ENCODE data around the gene ARHGAP24. TPM values are rescaled to one million over a fixed set of nuclear protein-coding genes. Genes with fewer than 3 reads are reported as not detected.

ARHGAP24 gene
- total RNA-seq, 2 experiments from 2014 or later = 0.30 to 0.53 TPM

DNA sequence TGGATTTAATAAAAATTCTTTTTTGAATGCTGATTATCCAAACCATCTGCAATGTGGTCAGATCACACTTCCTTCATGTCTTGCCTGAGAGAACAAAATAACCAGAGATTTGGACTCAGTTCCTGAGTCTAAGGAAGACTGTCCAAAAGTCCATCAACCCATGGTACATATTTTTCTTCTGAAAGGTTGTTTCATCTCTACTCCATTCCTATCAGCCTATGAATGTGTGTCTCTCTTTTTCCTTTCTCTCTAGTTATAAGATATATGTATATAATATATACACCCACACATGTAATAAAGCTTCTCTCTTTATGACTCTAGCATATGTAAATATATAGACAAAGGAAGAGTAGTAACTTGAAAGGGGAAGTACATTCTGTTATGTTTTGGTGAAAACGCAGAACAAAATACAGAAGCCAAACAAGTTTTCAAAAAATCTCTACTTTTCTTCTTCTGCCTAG, 226.9 kb downstream of the ARHGAP24 start:
- no peaks in the 10 kb centered on the region for H3K36me3 ChIP-seq (ENCODE audit: insufficient read depth, low read length)
- ATAC-seq (ENCODE audit: poor library complexity) (no peak), DNase-seq (peak in 3 of 14 experiments; percentile 4 to 13 (median 11))
- ChIA-PET POLR2A (no interaction called here), CTCF (no interaction called here)
- no peak overlapping the region for H3K27ac ChIP-seq (ENCODE audit: low read depth in 1 of 2, low read length in 2 of 2)
- Mint-ChIP-seq H3K27ac (no peak overlapping the region), H3K4me1 (ENCODE audit: low read depth) (no peaks in the 10 kb centered on the region), H3K27me3 (no peaks in the 10 kb centered on the region), H3K9me3 (peaks cover 3% of the 10 kb centered on the region), H3K4me3 (no peak overlapping the region), H3K36me3 (ENCODE audit: low read depth) (no peaks in the 10 kb centered on the region)
- TF ChIP-seq, protein P1, sequence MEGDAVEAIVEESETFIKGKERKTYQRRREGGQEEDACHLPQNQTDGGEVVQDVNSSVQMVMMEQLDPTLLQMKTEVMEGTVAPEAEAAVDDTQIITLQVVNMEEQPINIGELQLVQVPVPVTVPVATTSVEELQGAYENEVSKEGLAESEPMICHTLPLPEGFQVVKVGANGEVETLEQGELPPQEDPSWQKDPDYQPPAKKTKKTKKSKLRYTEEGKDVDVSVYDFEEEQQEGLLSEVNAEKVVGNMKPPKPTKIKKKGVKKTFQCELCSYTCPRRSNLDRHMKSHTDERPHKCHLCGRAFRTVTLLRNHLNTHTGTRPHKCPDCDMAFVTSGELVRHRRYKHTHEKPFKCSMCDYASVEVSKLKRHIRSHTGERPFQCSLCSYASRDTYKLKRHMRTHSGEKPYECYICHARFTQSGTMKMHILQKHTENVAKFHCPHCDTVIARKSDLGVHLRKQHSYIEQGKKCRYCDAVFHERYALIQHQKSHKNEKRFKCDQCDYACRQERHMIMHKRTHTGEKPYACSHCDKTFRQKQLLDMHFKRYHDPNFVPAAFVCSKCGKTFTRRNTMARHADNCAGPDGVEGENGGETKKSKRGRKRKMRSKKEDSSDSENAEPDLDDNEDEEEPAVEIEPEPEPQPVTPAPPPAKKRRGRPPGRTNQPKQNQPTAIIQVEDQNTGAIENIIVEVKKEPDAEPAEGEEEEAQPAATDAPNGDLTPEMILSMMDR (IDR thresholded peaks at IDR 0.05) = no peak
- intact Hi-C loops (cut with DNase I, micrococcal nuclease) = no loop called here
- no peaks in the 10 kb centered on the region for H3K9me3 ChIP-seq (ENCODE audit: control insufficient read depth in 1 of 2, insufficient read depth in 1 of 2, low read length in 2 of 2)
- H3K4me3 ChIP-seq (ENCODE audit: low read length) = no peak overlapping the region
- H3K4me1 ChIP-seq (ENCODE audit: insufficient read depth, low read length) = no peaks in the 10 kb centered on the region
- no peaks in the 10 kb centered on the region for H3K27me3 ChIP-seq (ENCODE audit: control insufficient read depth in 1 of 2, insufficient read depth in 2 of 2, low read length in 2 of 2)

DNA sequence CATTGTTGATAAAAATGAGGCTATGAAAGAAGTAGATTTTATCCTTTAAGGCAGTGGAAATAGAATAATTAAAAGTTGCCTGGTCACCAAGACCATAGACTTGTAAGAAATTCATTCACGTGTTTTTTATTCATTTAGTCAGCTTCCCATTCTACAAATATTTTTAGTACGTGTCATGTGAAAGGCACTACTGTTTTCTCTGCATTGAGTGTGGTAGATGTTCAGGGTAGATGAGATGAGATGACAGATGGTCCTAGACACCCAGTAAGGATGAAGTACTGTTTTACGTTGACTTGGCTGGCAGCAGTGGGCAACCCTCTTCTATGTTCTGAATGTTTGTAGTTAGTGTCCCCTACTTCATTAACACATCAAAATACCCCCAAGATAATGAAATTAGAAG, 228.1 kb downstream of the ARHGAP24 start:
- Mint-ChIP-seq H3K27ac (no peak overlapping the region), H3K4me1 (ENCODE audit: low read depth) (no peaks in the 10 kb centered on the region), H3K9me3 (peaks cover 2% of the 10 kb centered on the region), H3K27me3 (no peaks in the 10 kb centered on the region), H3K4me3 (no peak overlapping the region), H3K36me3 (ENCODE audit: low read depth) (no peaks in the 10 kb centered on the region)
- no peaks in the 10 kb centered on the region for H3K9me3 ChIP-seq (ENCODE audit: control insufficient read depth in 1 of 2, insufficient read depth in 1 of 2, low read length in 2 of 2)
- TF ChIP-seq, protein P1 (IDR thresholded peaks at IDR 0.05) = no peak
- no peak overlapping the region for H3K27ac ChIP-seq (ENCODE audit: low read depth in 1 of 2, low read length in 2 of 2)
- ATAC-seq (ENCODE audit: poor library complexity) (no peak), DNase-seq (no peak)
- POLR2A ChIA-PET = no interaction called here
- CTCF ChIA-PET = no interaction called here
- intact Hi-C loops (cut with DNase I, micrococcal nuclease) = no loop called here
- no peaks in the 10 kb centered on the region for H3K4me1 ChIP-seq (ENCODE audit: insufficient read depth, low read length)
- no peaks in the 10 kb centered on the region for H3K36me3 ChIP-seq (ENCODE audit: insufficient read depth, low read length)
- no peaks in the 10 kb centered on the region for H3K27me3 ChIP-seq (ENCODE audit: control insufficient read depth in 1 of 2, insufficient read depth in 2 of 2, low read length in 2 of 2)
- H3K4me3 ChIP-seq (ENCODE audit: low read length) = no peak overlapping the region

DNA sequence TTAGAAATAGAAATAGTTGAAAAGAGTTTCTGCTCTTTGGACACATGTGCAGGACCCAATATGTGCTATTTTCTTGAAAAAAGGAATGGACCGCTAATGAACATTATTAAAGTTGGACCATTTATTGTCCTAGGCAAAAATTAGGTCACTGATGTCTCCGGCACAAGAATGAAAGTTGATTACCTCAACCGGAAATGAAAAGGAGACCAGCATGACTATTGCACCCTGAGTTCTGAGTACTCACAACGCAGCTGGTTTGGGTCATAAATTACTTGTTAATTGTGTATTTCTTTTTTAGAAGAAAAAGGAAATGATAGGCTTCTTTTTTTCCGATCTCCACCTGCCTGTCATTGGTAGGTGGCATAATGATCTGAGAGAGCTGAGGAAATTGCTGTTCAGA, 232.7 kb downstream of the ARHGAP24 start:
- Histone ChIP-seq H3K9me3 (ENCODE audit: control insufficient read depth in 1 of 2, insufficient read depth in 1 of 2, low read length in 2 of 2) (no peaks in the 10 kb centered on the region), H3K27ac (ENCODE audit: low read depth in 1 of 2, low read length in 2 of 2) (no peak overlapping the region), H3K4me3 (ENCODE audit: low read length) (no peak overlapping the region), H3K36me3 (ENCODE audit: insufficient read depth, low read length) (no peaks in the 10 kb centered on the region), H3K4me1 (ENCODE audit: insufficient read depth, low read length) (no peaks in the 10 kb centered on the region), H3K27me3 (ENCODE audit: control insufficient read depth in 1 of 2, insufficient read depth in 2 of 2, low read length in 2 of 2) (no peaks in the 10 kb centered on the region)
- Mint-ChIP-seq H3K36me3 (ENCODE audit: low read depth) (no peaks in the 10 kb centered on the region), H3K4me1 (ENCODE audit: low read depth) (no peaks in the 10 kb centered on the region), H3K27me3 (no peaks in the 10 kb centered on the region), H3K4me3 (no peak overlapping the region), H3K9me3 (no peaks in the 10 kb centered on the region), H3K27ac (no peak overlapping the region)
- DNase-seq (peak in 1 of 14 experiments; percentile 4), ATAC-seq (ENCODE audit: poor library complexity) (no peak)
- intact Hi-C loops (cut with DNase I, micrococcal nuclease) = no loop called here
- ChIA-PET POLR2A (no interaction called here), CTCF (no interaction called here)
- TF ChIP-seq, protein P1 (IDR thresholded peaks at IDR 0.05) = no peak

Data from CD4-positive, alpha-beta T cell (primary cell).